GM19395 (cell line): ENCODE measurements around the gene OSGEPL1.
"Not testable (repeated sequence)": the region's sequence is repeated elsewhere in the genome, so short reads cannot be mapped to it uniquely, and the experiment has no call there.

Source experiments
- ATAC-seq: cut with Tn5 transposase; IDR thresholded peaks from one replicate; pipeline ENCODE4 v1.9.1; 2021; ENCODE audit warnings: mild to moderate bottlenecking, moderate library complexity; ENCODE audit not compliant: unreplicated experiment

The OSGEPL1 gene

DNA sequence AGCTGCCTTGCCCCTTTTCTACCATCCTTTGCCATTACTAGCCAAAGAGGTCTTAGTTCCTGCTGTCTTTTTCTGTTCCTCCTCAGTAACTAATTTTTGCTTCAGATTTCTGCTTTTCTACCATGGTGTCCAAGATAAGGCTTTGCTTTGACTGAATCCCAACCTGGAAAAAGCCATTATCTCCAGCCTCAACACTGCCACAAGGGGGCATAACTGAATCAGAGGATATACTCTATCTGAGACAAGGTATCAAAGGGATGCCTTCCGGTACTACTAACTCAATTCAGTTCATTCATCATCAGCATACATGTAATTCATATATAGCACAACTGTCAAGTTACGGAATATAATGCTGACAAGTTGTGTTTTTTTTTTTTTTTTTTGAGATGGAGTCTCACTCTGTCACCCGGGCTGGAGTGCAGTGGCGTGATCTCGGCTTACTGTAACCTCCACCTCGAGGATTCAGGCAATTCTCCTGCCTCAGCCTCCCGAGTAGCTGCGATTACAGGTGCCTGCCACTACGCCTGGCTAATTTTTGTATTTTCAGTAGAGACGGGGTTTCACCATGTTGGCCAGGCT, 11.4 kb downstream of the OSGEPL1 start:
- peak; percentile 76 for ATAC-seq

DNA sequence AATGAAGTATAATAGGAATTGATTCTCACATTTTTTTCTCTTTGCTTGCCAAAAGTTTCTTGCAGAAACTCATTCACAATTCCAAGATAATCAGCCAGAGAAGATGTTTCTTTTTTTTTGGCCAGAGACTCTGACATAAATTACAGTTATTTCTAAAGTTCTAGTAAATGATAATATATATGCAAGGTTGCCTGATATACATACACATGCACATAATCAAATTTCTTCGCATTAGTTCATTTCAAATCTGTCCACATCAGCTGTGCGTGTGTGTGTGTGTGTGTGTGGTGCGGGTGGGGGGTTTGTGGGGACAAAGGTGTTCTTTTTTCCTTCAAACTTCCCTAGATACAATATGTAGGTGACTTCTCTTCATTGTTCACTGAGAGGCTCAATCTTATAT, 33.2 kb downstream of the OSGEPL1 start:
- ATAC-seq: no peak

GRCh38 chr2:189726849-189727248, 35.7 kb downstream of the OSGEPL1 start:
- ATAC-seq: no peak

- no peak for ATAC-seq
These were observed 36.3 kb downstream of the OSGEPL1 start for GRCh38 chr2:189726271-189726670.

DNA sequence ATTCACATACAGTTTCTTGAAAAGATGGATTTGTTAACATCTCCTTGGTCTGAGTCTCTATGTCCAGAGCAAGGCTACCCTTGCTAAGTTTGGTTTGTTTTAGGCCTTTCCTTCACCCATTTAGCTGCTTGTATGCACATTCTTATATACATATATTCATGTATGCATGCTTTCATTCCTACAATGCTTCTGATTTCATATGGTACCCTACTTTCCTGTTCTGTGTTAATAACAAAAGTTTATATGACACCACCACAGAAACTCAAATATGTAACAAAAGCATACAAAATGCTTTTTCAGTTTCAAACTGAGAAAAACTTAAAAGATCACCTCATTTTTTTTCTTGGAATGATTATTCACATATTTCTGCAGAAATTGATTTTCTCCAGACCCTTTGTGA, 39.4 kb downstream of the OSGEPL1 start:
- ATAC-seq: no peak

DNA sequence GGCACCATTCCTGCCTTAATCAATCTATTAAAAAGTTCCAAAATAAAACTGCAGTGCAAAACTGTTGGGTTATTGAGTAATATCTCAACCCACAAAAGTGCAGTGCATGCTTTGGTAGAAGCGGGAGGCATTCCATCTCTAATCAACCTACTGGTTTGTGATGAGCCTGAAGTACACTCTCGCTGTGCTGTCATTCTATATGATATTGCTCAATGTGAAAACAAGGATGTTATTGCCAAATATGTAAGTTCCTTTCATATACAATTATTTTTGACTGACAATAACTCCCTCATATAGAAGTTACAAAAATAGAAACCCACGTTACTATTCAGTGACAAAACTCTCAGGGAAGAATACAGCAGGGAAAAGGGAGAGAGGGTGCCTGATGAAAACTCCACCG, 43.0 kb downstream of the OSGEPL1 start:
- ATAC-seq: no peak

GRCh38 chr2:189717593-189717992, 45.0 kb downstream of the OSGEPL1 start:
- ATAC-seq: not testable (repeated sequence)

DNA sequence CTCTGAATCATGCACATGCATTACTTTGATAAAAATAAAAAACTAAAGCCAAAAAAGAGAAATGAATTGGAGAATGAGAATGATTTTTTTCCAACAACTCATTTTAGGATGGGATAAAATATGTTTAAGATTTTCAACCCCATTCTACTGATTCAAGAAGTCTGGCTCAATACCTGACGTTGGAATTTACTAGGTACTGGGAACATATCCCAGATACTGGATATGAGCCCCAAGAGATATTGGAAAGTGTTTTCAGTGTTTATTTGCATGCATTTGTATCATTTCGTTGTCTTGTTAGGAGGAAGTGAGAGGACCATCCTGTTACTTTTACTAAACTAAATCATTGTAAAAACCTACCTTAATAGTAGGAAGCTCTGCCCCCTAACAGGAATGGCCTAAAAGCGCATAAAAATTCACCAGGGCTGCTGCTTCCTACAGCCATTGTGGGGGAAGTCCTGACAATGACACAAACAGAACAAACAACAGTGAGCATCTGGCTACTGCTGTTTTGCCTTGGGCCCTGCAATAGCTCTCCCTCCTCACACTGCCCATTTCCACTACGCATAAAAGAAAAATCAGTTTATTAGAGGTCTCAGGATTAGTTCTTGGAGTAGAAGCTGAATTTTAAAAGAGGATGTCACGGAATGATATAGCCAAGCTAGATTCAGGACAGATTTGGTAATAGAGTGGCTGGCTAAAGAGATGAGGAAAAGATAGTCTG, 52.9 kb downstream of the OSGEPL1 start:
- no peak for ATAC-seq

- ATAC-seq: no peak
These were observed 60.5 kb downstream of the OSGEPL1 start for GRCh38 chr2:189702071-189702470.

GRCh38 chr2:189700681-189701080, 61.9 kb downstream of the OSGEPL1 start:
- ATAC-seq: no peak

GRCh38 chr2:189698020-189698887, 64.3 kb downstream of the OSGEPL1 start:
- ATAC-seq: no peak
